OCI-LY1 (cell line): ENCODE data around the gene POLRMT.

Experiments used
- H2AFZ ChIP-seq: fragments of 200-600 bp; sonication (generic), shearing (Covaris generic); 2 replicates; pipeline ENCODE4 v1.6.0; 2014; ENCODE audit warnings: antibody characterized with exemption, mild to moderate bottlenecking, low read length
- H3F3A ChIP-seq: fragments of 200-600 bp; sonication (generic), shearing (Covaris generic); 2 replicates; pipeline ENCODE4 v1.6.0; 2014; ENCODE audit warnings: mild to moderate bottlenecking, antibody characterized with exemption, low read length, moderate library complexity; ENCODE audit not compliant: insufficient read depth
- H3K27ac ChIP-seq: fragments of 200-600 bp; sonication (generic); 2 replicates; pipeline ENCODE4 v1.5.1; 2014; ENCODE audit warnings: low read length, mixed run types, mild to moderate bottlenecking, low read depth; ENCODE audit not compliant: poor library complexity, severe bottlenecking
- H3K27me3 ChIP-seq: fragments of 200-600 bp; sonication (generic); 2 replicates; pipeline ENCODE4 v1.6.0; 2014; ENCODE audit warnings: antibody characterized with exemption, mild to moderate bottlenecking, low read length, moderate library complexity; ENCODE audit not compliant: insufficient read depth
- H3K36me3 ChIP-seq: fragments of 200-600 bp; sonication (generic); 2 replicates; pipeline ENCODE4 v1.6.1; 2014; ENCODE audit warnings: mild to moderate bottlenecking, antibody characterized with exemption, low read length, moderate library complexity, mixed read lengths; ENCODE audit not compliant: insufficient read depth
- H3K4me1 ChIP-seq: fragments of 200-600 bp; sonication (generic); 2 replicates; pipeline ENCODE4 v1.5.1; 2014; ENCODE audit warnings: mild to moderate bottlenecking, low read length, moderate library complexity; ENCODE audit not compliant: insufficient read depth, severe bottlenecking
- H3K4me2 ChIP-seq: fragments of 200-600 bp; sonication (generic), shearing (Covaris generic); 2 replicates; pipeline ENCODE4 v1.6.1; 2014; ENCODE audit warnings: low read length
- H3K4me3 ChIP-seq: fragments of 200-600 bp; sonication (generic); 2 replicates; pipeline ENCODE4 v1.5.1; 2014; ENCODE audit warnings: low read length, low read depth, mild to moderate bottlenecking, mixed read lengths; ENCODE audit not compliant: poor library complexity, severe bottlenecking
- H3K79me2 ChIP-seq: fragments of 200-600 bp; shearing (Covaris generic); 2 replicates; pipeline ENCODE4 v1.6.1; 2016; ENCODE audit warnings: mixed run types, low read length, mixed read lengths; ENCODE audit not compliant: insufficient read depth
- H3K9ac ChIP-seq: fragments of 200-600 bp; sonication (generic), shearing (Covaris generic); 2 replicates; pipeline ENCODE4 v1.6.1; 2014; ENCODE audit warnings: mild to moderate bottlenecking, low read length, mixed read lengths
- H3K9me2 ChIP-seq: fragments of 200-600 bp; sonication (generic), shearing (Covaris generic); 2 replicates; pipeline ENCODE4 v1.6.1; 2014; ENCODE audit warnings: low read depth, mild to moderate bottlenecking, low read length, mixed read lengths
- H3K9me3 ChIP-seq: fragments of 200-600 bp; shearing (Covaris generic); 2 replicates; pipeline ENCODE4 v1.6.1; 2014; ENCODE audit warnings: low read length, mixed read lengths
- H4K20me1 ChIP-seq: fragments of 200-600 bp; sonication (generic), shearing (Covaris generic); 2 replicates; pipeline ENCODE4 v1.6.0; 2016; ENCODE audit warnings: mild to moderate bottlenecking, low read length; ENCODE audit not compliant: insufficient read depth
- EZH2 ChIP-seq: fragments of 200-600 bp; sonication (generic), shearing (Covaris generic); IDR thresholded peaks from 2 replicates; pipeline ENCODE4 v1.8.0; 2017; ENCODE audit warnings: borderline replicate concordance, mixed run types, mild to moderate bottlenecking, antibody characterized with exemption, low read length, moderate library complexity, mixed read lengths
- TF ChIP-seq, protein P1 (sequence below): fragments of 200-600 bp; sonication (generic), shearing (Covaris generic); IDR thresholded peaks from 2 replicates; pipeline ENCODE4 v1.5.1; 2017; ENCODE audit warnings: mild to moderate bottlenecking, antibody characterized with exemption, low read length, moderate library complexity, mixed read lengths

The POLRMT gene

DNA sequence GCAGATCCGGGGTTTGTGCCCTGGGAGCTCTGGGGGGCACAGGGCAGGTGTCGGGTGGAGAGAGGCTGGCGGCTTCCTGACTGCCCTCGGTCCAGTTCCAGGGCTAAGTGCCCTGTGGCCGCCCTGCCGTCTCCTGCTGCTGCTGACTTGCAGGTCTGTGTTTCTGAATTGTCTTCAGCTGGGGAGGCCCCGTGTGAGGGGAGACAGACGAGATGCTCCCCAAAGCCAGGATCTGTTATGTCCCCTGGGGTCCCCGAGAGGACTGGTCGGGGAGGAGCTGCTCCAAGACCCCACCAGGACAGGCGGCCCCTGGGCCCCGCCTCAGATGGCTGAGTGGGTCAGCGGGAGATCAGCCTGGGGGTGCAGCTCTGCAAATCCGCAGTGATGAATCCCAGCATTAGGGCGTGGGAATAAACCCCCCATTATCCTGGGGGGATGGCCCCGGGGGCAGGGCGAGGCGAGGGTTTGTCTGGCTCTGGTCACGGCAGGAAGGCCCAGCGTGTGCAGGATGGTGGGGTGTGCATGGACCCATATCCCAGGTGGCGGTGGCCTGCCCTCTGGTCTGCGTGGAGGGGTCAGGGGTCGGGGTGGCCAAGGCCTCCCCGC lies 39.0 kb downstream of the POLRMT start:
- H3K36me3 ChIP-seq: no peaks in the 10 kb centered on the region
- H3K4me1 ChIP-seq: no peaks in the 10 kb centered on the region
- peaks cover 26% of the 10 kb centered on the region for H3K27me3 ChIP-seq
- H3F3A ChIP-seq: no peaks in the 10 kb centered on the region
- H4K20me1 ChIP-seq: no peaks in the 10 kb centered on the region
- no peak overlapping the region for H3K9ac ChIP-seq
- no peaks in the 10 kb centered on the region for H3K79me2 ChIP-seq
- no peak overlapping the region for H3K4me2 ChIP-seq
- TF ChIP-seq, protein P1, sequence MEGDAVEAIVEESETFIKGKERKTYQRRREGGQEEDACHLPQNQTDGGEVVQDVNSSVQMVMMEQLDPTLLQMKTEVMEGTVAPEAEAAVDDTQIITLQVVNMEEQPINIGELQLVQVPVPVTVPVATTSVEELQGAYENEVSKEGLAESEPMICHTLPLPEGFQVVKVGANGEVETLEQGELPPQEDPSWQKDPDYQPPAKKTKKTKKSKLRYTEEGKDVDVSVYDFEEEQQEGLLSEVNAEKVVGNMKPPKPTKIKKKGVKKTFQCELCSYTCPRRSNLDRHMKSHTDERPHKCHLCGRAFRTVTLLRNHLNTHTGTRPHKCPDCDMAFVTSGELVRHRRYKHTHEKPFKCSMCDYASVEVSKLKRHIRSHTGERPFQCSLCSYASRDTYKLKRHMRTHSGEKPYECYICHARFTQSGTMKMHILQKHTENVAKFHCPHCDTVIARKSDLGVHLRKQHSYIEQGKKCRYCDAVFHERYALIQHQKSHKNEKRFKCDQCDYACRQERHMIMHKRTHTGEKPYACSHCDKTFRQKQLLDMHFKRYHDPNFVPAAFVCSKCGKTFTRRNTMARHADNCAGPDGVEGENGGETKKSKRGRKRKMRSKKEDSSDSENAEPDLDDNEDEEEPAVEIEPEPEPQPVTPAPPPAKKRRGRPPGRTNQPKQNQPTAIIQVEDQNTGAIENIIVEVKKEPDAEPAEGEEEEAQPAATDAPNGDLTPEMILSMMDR: no peak
- TF ChIP-seq EZH2: no peak
- no peaks in the 10 kb centered on the region for H3K9me3 ChIP-seq
- H3K4me3 ChIP-seq: no peak overlapping the region
- H2AFZ ChIP-seq: no peak overlapping the region
- no peak overlapping the region for H3K27ac ChIP-seq
- H3K9me2 ChIP-seq: no peaks in the 10 kb centered on the region

DNA sequence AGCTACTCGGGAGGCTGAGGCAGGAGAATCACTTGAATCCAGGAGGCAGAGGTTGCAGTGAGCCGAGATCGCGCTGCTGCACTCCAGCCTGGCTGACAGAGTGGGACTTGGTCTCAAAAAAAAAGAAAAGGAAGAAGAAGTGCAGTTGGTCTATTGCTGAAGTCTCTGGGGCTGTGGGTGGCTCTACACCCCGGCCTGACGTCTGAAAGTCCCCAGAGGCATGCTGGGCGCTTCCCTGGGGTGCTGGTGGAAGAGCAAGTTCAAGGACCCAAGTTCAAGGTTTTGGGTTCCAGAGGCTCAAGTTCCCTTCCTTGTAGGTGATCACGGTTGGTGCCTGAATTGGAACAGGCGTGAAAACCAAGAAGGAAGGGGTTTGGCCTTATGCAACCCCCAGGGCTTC lies 39.8 kb downstream of the POLRMT start:
- Histone ChIP-seq H3K4me2 (no peak overlapping the region), H3K27ac (no peak overlapping the region), H3K9me2 (no peaks in the 10 kb centered on the region), H2AFZ (no peak overlapping the region), H3K4me1 (no peaks in the 10 kb centered on the region), H3F3A (no peaks in the 10 kb centered on the region), H3K9ac (no peak overlapping the region), H3K27me3 (peaks cover 26% of the 10 kb centered on the region), H3K4me3 (no peak overlapping the region), H4K20me1 (no peaks in the 10 kb centered on the region), H3K79me2 (no peaks in the 10 kb centered on the region), H3K9me3 (no peaks in the 10 kb centered on the region), H3K36me3 (no peaks in the 10 kb centered on the region)
- TF ChIP-seq, protein P1: no peak
- no peak for TF ChIP-seq EZH2

DNA sequence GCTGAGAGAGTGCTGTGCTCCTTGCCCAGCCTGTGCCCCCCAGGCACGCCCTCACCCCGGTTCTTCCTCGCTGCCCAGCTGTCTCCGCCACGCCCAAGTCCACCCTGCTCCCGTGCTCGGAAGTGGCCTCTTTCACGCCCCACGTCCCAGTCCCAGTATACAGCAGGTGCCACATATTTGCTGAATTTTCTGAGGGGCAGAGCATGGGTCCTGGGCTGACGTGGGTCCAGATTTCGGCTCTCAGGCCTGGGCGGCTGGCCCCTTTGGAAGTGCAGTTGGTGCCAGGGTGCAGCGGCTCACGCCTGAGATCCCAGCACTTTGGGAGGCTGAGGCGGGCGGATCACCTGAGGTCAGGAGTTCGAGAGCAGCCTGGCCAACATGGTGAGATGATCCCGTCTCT lies 40.3 kb downstream of the POLRMT start:
- H3K4me3 ChIP-seq: no peak overlapping the region
- H2AFZ ChIP-seq: no peak overlapping the region
- H3K36me3 ChIP-seq: no peaks in the 10 kb centered on the region
- no peak overlapping the region for H3K9ac ChIP-seq
- H3K9me2 ChIP-seq: no peaks in the 10 kb centered on the region
- H3K79me2 ChIP-seq: no peaks in the 10 kb centered on the region
- no peaks in the 10 kb centered on the region for H3K9me3 ChIP-seq
- TF ChIP-seq, protein P1: no peak
- TF ChIP-seq EZH2: no peak
- H3K4me2 ChIP-seq: no peak overlapping the region
- H3K27ac ChIP-seq: no peak overlapping the region
- no peaks in the 10 kb centered on the region for H3K4me1 ChIP-seq
- H3F3A ChIP-seq: no peaks in the 10 kb centered on the region
- no peaks in the 10 kb centered on the region for H4K20me1 ChIP-seq
- peaks cover 23% of the 10 kb centered on the region for H3K27me3 ChIP-seq
